BE2C (cell line): ENCODE data around the gene CASP4. TPM values are rescaled to one million over a fixed set of nuclear protein-coding genes. Genes with fewer than 3 reads are reported as not detected.

Source experiments
- DNase-seq: peaks from one replicate; pipeline ENCODE4 v3.0.0-alpha.2; 2020
- H3K27me3 ChIP-seq: fragments of 250-450 bp; sonication (Bioruptor Pico); 2 replicates; pipeline ENCODE4 v1.5.1; 2020; ENCODE audit warnings: mild to moderate bottlenecking
- H3K36me3 ChIP-seq: fragments of 250-450 bp; sonication (Bioruptor Pico); 2 replicates; pipeline ENCODE4 v1.5.1; 2020; ENCODE audit warnings: mild to moderate bottlenecking
- H3K4me1 ChIP-seq: fragments of 250-450 bp; sonication (Bioruptor Pico); 2 replicates; pipeline ENCODE4 v1.5.1; 2020
- H3K4me3 ChIP-seq: 2 replicates; pipeline ENCODE4 v1.5.1; 2011; ENCODE audit warnings: low read depth, low read length
- H3K9me3 ChIP-seq: fragments of 250-450 bp; sonication (Bioruptor Pico); 2 replicates; pipeline ENCODE4 v1.5.1; 2020
- CTCF ChIP-seq: IDR thresholded peaks from 2 replicates; pipeline ENCODE4 v1.5.1; 2012; ENCODE audit warnings: mild to moderate bottlenecking, low read depth, low read length
- polyA plus RNA-seq: library from polyadenylated mRNA; unstranded; fragments of >200 nt; gene quantifications from one replicate; pipeline ENCODE4 v1.2.1, GENCODE V29; 2012; ENCODE audit warnings: low read depth, missing spikeins; ENCODE audit not compliant: insufficient read length, insufficient read depth

Gene CASP4
- polyA plus RNA-seq = 4.9 TPM

GRCh38 chr11:104968355-104968855, at the start of gene CASP4:
TSS of gene CASP4 (minus strand) at chr11:104968574. CDS start at chr11:104968525, 49 bp downstream.
- DNase-seq = no peak
- TF ChIP-seq CTCF = no peak
- H3K4me3 ChIP-seq = peak within 1 kb of the TSS; percentile 49

GRCh38 chr11:105007463-105007862, 39.1 kb upstream of the CASP4 start:
- no peak for DNase-seq
- H3K27me3 ChIP-seq = no peaks in the 10 kb centered on the region
- TF ChIP-seq CTCF = no peak
- H3K36me3 ChIP-seq = no peaks in the 10 kb centered on the region
- no peaks in the 10 kb centered on the region for H3K9me3 ChIP-seq
- H3K4me3 ChIP-seq = no peak overlapping the region
- peaks cover 13% of the 10 kb centered on the region for H3K4me1 ChIP-seq

More at GRCh38 chr11:104968355-104968855, at the start of gene CASP4:
- H3K27me3 ChIP-seq = no peaks in the 10 kb centered on the region
- no peaks in the 10 kb centered on the region for H3K36me3 ChIP-seq
- no peaks in the 10 kb centered on the region; the same call in 1 of the 2 replicates for H3K9me3 ChIP-seq
- no peaks in the 10 kb centered on the region for H3K4me1 ChIP-seq

DNA sequence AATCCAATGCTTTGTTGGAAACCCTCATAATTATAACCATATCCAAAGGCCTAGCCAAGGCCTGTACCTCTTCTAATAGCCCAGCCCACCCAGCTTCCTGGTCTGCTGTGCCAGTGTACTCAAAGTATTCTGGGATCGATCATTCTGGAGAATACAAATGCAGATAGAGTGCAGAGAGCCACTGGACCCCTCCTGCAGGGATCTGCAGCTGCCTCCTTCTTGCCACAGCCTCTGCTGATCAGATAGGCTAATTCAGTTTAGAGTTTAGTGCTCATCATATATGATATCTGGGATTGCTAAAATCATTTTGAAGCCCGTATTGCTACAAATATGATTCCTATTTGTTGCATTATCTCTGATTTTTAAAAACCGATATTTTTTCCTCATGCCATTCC, 37.1 kb upstream of the CASP4 start:
- TF ChIP-seq CTCF = no peak
- H3K4me3 ChIP-seq = no peak overlapping the region
- H3K36me3 ChIP-seq = no peaks in the 10 kb centered on the region
- H3K27me3 ChIP-seq = no peaks in the 10 kb centered on the region
- peaks cover 13% of the 10 kb centered on the region for H3K4me1 ChIP-seq
- H3K9me3 ChIP-seq = no peaks in the 10 kb centered on the region
- peak; percentile 67 for DNase-seq

DNA sequence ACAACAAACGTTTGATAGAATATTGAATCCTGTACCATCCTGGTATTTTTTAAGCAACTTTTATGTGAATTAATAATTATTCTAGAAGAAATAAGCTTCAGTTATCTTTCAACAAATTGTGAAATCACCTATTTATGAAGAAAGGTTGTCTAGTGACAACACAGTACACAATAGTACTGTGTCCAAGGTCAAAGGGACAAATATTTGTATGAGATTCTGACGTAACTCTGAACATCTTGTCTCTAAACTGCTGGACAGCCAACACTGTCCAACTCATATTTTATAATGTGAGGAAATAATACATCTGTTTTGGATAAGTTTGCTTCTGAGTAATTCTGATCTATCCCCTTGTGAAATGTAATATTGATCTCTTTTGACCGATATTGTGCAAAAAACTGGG, 35.6 kb upstream of the CASP4 start:
- no peaks in the 10 kb centered on the region for H3K36me3 ChIP-seq
- no peak for TF ChIP-seq CTCF

DNA sequence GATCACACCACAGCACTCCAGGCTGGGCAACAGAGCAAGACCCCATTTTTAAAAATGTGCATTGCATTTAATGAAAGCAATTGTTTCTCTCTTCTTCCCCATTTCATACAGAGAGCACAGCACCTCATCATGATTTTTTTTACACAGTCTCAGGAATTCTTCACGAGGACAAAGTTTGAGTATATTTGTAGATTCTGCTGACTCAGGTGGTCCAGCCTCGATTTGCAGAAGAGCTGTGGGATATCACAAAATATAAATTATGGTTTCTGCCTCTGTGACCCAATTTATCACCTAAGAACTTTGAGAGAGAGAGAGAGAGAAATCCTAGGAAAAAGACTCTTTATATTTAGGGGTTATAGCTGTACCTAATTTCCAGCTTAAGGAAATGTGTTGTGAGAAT, 34.8 kb upstream of the CASP4 start:
- H3K4me3 ChIP-seq = no peak overlapping the region
- DNase-seq = no peak
- no peak for TF ChIP-seq CTCF
- no peaks in the 10 kb centered on the region for H3K9me3 ChIP-seq
- no peaks in the 10 kb centered on the region for H3K27me3 ChIP-seq
- H3K4me1 ChIP-seq = peaks cover 13% of the 10 kb centered on the region
- no peaks in the 10 kb centered on the region for H3K36me3 ChIP-seq

More for the DNA sequence above, 35.6 kb upstream of the CASP4 start:
- H3K27me3 ChIP-seq = no peaks in the 10 kb centered on the region
- no peak overlapping the region for H3K4me3 ChIP-seq
- no peaks in the 10 kb centered on the region for H3K9me3 ChIP-seq
- DNase-seq = no peak
- peaks cover 13% of the 10 kb centered on the region for H3K4me1 ChIP-seq

GRCh38 chr11:105000797-105001196, 32.4 kb upstream of the CASP4 start:
- Histone ChIP-seq H3K36me3 (no peaks in the 10 kb centered on the region), H3K4me3 (no peak overlapping the region), H3K4me1 (peaks cover 12% of the 10 kb centered on the region), H3K9me3 (no peaks in the 10 kb centered on the region), H3K27me3 (no peaks in the 10 kb centered on the region)
- TF ChIP-seq CTCF = peak; percentile 79
- DNase-seq = no peak
